ENCODE data around the gene LRRC1.

DNA sequence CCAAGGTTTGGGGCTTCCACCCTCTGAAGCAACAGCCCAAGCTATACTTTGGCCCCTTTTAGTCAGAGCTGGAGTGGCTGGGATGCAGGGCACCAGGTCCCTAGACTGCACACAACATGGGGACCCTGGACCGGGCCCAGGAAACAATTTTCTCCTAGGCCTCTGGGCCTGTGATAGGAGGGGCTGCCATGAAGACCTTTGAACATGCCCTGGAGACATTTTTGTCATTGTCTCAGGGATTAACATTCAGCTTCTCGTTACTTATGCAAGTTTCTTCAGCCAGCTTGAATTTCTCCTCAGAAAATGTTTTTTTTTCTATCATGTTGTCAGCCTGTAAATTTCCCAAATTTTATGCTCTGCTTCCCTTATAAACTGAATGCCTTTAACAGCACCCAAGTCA is 82.3 kb downstream of the LRRC1 start:
- TF ChIP-seq CTCF (conservative IDR thresholded peaks at IDR 0.05; ENCODE audit: low read depth, low read length): no peak
- TF ChIP-seq EZH2 (IDR thresholded peaks at IDR 0.05; ENCODE audit: low read length, unreplicated experiment): no peak

Data from PC-3 (cell line).